Ishikawa (cell line): ENCODE data around the gene TRAF3IP1.

Experiments
- EP300 ChIP-seq: IDR thresholded peaks from 2 replicates; pipeline ENCODE4 v1.6.1; 2012; ENCODE audit warnings: borderline replicate concordance
- TAF1 ChIP-seq: IDR thresholded peaks from 2 replicates; pipeline ENCODE4 v1.6.1; 2012; ENCODE audit warnings: low read depth, mild to moderate bottlenecking
- YY1 ChIP-seq: IDR thresholded peaks from 2 replicates; pipeline ENCODE4 v1.6.1; 2012; ENCODE audit warnings: low read depth
- ZBTB7A ChIP-seq: IDR thresholded peaks from 2 replicates; pipeline ENCODE4 v1.6.1; 2012; ENCODE audit warnings: low read depth

- TF ChIP-seq TAF1 (no peak), ZBTB7A (no peak), YY1 (no peak), EP300 (no peak)
These were observed 119.6 kb downstream of the TRAF3IP1 start for GRCh38 chr2:238439917-238440316.
